Breast epithelium (tissue), 3 donors: Measurements from ENCODE around the gene TLE1.

Experiments used
- POLR2A ChIP-seq: fragments of 450-650 bp; IDR thresholded peaks from one replicate; pipeline ENCODE4 v1.6.1; 2016; ENCODE audit warnings: antibody characterized with exemption, mild to moderate bottlenecking, moderate library complexity
- POLR2AphosphoS5 ChIP-seq, 3 donors: sonication (generic); formaldehyde crosslinking; IDR thresholded peaks; one replicate each; pipeline ENCODE4 v1.6.1; 2017; ENCODE audit warnings: antibody characterized with exemption in 3 of 3
- TF ChIP-seq, protein P1 (sequence below), 3 donors: fragments of 450-650 bp; IDR thresholded peaks; one replicate each; pipeline ENCODE4 v1.5.1; 2016 to 2017; ENCODE audit warnings: antibody characterized with exemption in 3 of 3, mild to moderate bottlenecking in 3 of 3, moderate library complexity in 3 of 3

- TF ChIP-seq, protein P1, sequence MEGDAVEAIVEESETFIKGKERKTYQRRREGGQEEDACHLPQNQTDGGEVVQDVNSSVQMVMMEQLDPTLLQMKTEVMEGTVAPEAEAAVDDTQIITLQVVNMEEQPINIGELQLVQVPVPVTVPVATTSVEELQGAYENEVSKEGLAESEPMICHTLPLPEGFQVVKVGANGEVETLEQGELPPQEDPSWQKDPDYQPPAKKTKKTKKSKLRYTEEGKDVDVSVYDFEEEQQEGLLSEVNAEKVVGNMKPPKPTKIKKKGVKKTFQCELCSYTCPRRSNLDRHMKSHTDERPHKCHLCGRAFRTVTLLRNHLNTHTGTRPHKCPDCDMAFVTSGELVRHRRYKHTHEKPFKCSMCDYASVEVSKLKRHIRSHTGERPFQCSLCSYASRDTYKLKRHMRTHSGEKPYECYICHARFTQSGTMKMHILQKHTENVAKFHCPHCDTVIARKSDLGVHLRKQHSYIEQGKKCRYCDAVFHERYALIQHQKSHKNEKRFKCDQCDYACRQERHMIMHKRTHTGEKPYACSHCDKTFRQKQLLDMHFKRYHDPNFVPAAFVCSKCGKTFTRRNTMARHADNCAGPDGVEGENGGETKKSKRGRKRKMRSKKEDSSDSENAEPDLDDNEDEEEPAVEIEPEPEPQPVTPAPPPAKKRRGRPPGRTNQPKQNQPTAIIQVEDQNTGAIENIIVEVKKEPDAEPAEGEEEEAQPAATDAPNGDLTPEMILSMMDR (IDR thresholded peaks at IDR 0.05): no peak
- no peak for TF ChIP-seq POLR2AphosphoS5 (IDR thresholded peaks at IDR 0.05)
- no peak for TF ChIP-seq POLR2A
These were observed 65.6 kb downstream of the TLE1 start for GRCh38 chr9:81623778-81624177.
